Psoas muscle (tissue), 8 donors: ENCODE measurements around the gene GSG1. TPM values are rescaled to one million over a fixed set of nuclear protein-coding genes. Genes with fewer than 3 reads are reported as not detected.

ENCODE experiments used
- ATAC-seq, 4 donors: fragments of 200-7000 bp; cut with Tn5 transposase; one replicate each; pipeline ENCODE4 v1.9.1; 2020; ENCODE audit warnings: moderate library complexity in 3 of 4, mild to moderate bottlenecking in 2 of 4
- DNase-seq, 2 donors: peaks; one replicate each; pipeline ENCODE4 v3.0.0-alpha.2; 2020
- H3K27ac ChIP-seq: fragments of 200-600 bp; one replicate; pipeline ENCODE4 v1.8.0; 2022
- H3K27me3 ChIP-seq, 3 donors: fragments of 200-600 bp in 1 of 3; one replicate each; pipeline versions ENCODE4 v1.6.1 to v1.8.0; 2013 to 2022; ENCODE audit warnings: low read length in 2 of 3, mild to moderate bottlenecking in 2 of 3, moderate library complexity in 1 of 3; ENCODE audit not compliant: insufficient read depth in 3 of 3
- H3K36me3 ChIP-seq, 2 donors: fragments of 200-600 bp in 1 of 2; one replicate each; pipeline versions ENCODE4 v1.6.1 to v1.8.0; 2013 to 2022; ENCODE audit warnings: low read depth in 1 of 2, mild to moderate bottlenecking in 1 of 2, moderate library complexity in 1 of 2; ENCODE audit not compliant: insufficient read depth in 1 of 2
- H3K4me1 ChIP-seq: fragments of 200-600 bp; one replicate; pipeline ENCODE4 v1.8.0; 2022
- H3K4me3 ChIP-seq: fragments of 200-600 bp; one replicate; pipeline ENCODE4 v1.8.0; 2022; ENCODE audit warnings: mild to moderate bottlenecking
- H3K9me3 ChIP-seq: fragments of 200-600 bp; one replicate; pipeline ENCODE4 v1.8.0; 2022
- CTCF ChIP-seq: fragments of 200-600 bp; IDR thresholded peaks from one replicate; pipeline ENCODE4 v1.8.0; 2022; ENCODE audit warnings: antibody characterized with exemption
- WGBS, 3 donors: extraction: QIAGEN DNeasy Blood & Tissue Kit; methylation state at CpG; one replicate each; pipeline versions ENCODE4 v1.1.6 to v1.1.7; 2013; 5-methylcytosine and 5-hydroxymethylcytosine counted together
- intact Hi-C, 2 donors: fragments of 100-400 bp; cut with DNase I; formaldehyde crosslinking; loops; one replicate each; pipeline versions ENCODE4 v1.11.0 to v1.14.2; 2022
- polyA plus RNA-seq, 3 donors: library from polyadenylated mRNA; stranded (reverse); fragments of 200-250 nt; gene quantifications; one replicate each; pipeline ENCODE4 v1.2.3, GENCODE V29; 2013
- total RNA-seq, 4 donors: library from RNA; stranded (reverse); fragmentation: NEBNext Ultra II Directional in 2 of 4; extraction: Animal tissue kit (Norgen Biotek cat#: 25700) in 2 of 4; gene quantifications; one replicate each; pipeline versions ENCODE4 v1.2.1 to v1.2.4, GENCODE V29; 2021 to 2023
- donor health status: healthy with polysubstance abuse.
- donor health status: DM: no; HTN: no; CAD: no; lungs with moderate emphysema.
- donor health status: Bipolar disorder and iron deficiency.
- donor health status: healthy.
- donor health status: DM: yes; HTN: yes; CAD: no.
- donor health status: DM: no; HTN: no; CAD: no.
- donor health status: DM: no; HTN: no; CAD: no.
- donor health status: DM: yes; HTN: yes; CAD: no.

GSG1 gene
- total and polyA plus RNA-seq, 7 donors, result not detected

GRCh38 chr12:13099844-13100604, 3.4 kb downstream of the GSG1 start:
- intact Hi-C loops, result loop anchor here (5.0 to 10.0 kb wide), 4 partner anchors 98 to 185 kb away; partner anchors contain the start of gene HEBP1 (in 1 of the 2)
- peak overlapping the region; percentile 85 for H3K27ac ChIP-seq
- H3K36me3 ChIP-seq, result no peaks in the 10 kb centered on the region
- TF ChIP-seq CTCF, result no peak
- H3K4me1 ChIP-seq, result peaks cover 6% of the 10 kb centered on the region
- DNase-seq, result no peak
- no peak for ATAC-seq
- H3K9me3 ChIP-seq, result no peaks in the 10 kb centered on the region
- no peaks in the 10 kb centered on the region for H3K27me3 ChIP-seq
- WGBS, 3 donors, result 79 to 88% (median 85%) methylated on average over 10 of the region's 10 CpGs
- peak overlapping the region; percentile 70 for H3K4me3 ChIP-seq

- Histone ChIP-seq H3K36me3 (no peaks in the 10 kb centered on the region), H3K27me3 (no peaks in the 10 kb centered on the region), H3K9me3 (no peaks in the 10 kb centered on the region), H3K27ac (peak overlapping the region; percentile 85), H3K4me3 (no peak overlapping the region), H3K4me1 (peaks cover 6% of the 10 kb centered on the region)
- WGBS, 3 donors, result 64 to 73% (median 65%) methylated on average over 8 of the region's 8 CpGs
- TF ChIP-seq CTCF, result no peak
- ATAC-seq (no peak), DNase-seq (no peak)
- intact Hi-C loops, result loop anchor here (5.0 to 10.0 kb wide), 3 partner anchors 97 to 184 kb away; partner anchors contain the start of gene HEBP1 (in 1 of the 2)
Measured at GRCh38 chr12:13099066-13099843, 4.2 kb downstream of the GSG1 start.

GRCh38 chr12:13097491-13098011, 5.9 kb downstream of the GSG1 start:
- ATAC-seq (no peak), DNase-seq (no peak)
- H3K4me3 ChIP-seq, result peak overlapping the region; percentile 5
- intact Hi-C loops, result loop anchor here (5.0 to 10.0 kb wide), 3 partner anchors 95 to 183 kb away; partner anchors contain the start of gene HEBP1 (in 1 of the 2)
- 40 to 44% (median 44%) methylated on average over 9 of the region's 9 CpGs for whole genome bisulfite sequencing, 3 donors
- H3K4me1 ChIP-seq, result peaks cover 6% of the 10 kb centered on the region
- no peaks in the 10 kb centered on the region for H3K9me3 ChIP-seq
- no peak for TF ChIP-seq CTCF
- H3K27me3 ChIP-seq, result no peaks in the 10 kb centered on the region
- H3K36me3 ChIP-seq, result no peaks in the 10 kb centered on the region
- peak overlapping the region; percentile 48 for H3K27ac ChIP-seq

GRCh38 chr12:13095266-13095995, 8.0 kb downstream of the GSG1 start:
- ATAC-seq (no peak), DNase-seq (no peak)
- Histone ChIP-seq H3K4me3 (no peak overlapping the region), H3K27me3 (no peaks in the 10 kb centered on the region), H3K27ac (no peak overlapping the region), H3K4me1 (no peaks in the 10 kb centered on the region), H3K36me3 (no peaks in the 10 kb centered on the region), H3K9me3 (no peaks in the 10 kb centered on the region)
- intact Hi-C loops, result loop anchor here (5.0 to 10.0 kb wide), 3 partner anchors 93 to 181 kb away; partner anchors contain the start of gene HEBP1 (in 1 of the 2)
- WGBS, 3 donors, result 71 to 80% (median 78%) methylated on average over 8 of the region's 8 CpGs
- no peak for TF ChIP-seq CTCF
